HCEC 1CT (cell line): Measurements from ENCODE around the gene SEMA3F.
"Not testable (repeated sequence)": the region's sequence is repeated elsewhere in the genome, so short reads cannot be mapped to it uniquely, and the experiment has no call there.

Source experiments
- DNase-seq: peaks from one replicate; pipeline ENCODE4 v3.0.0-alpha.2; 2017

SEMA3F gene

DNA sequence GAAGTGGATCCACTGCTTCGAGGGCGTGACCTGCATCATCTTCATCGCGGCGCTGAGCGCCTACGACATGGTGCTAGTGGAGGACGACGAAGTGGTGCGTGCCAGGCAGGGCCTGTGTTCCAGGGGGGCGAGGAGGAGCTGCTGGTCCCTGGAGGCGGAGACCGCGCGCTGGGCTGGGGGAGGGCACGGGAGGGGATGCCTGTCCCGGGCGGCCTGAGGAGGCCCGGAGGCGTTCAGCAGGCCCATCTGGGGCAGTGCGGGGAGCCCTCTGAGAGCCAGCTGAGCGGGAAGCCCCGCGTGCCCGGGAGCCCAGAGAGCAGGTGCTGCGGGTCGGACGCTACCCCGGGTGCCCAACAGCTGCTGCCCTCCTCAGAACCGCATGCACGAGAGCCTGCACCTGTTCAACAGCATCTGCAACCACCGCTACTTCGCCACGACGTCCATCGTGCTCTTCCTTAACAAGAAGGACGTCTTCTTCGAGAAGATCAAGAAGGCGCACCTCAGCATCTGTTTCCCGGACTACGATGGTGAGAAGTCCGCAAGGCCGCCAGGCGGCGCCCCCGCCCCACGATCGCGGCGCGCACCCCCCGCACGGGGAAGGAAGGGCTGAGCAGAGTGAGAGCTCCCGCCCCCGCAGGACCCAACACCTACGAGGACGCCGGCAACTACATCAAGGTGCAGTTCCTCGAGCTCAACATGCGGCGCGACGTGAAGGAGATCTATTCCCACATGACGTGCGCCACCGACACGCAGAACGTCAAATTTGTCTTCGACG is 39.2 kb downstream of the SEMA3F start:
- DNase-seq = peak; percentile 54

DNA sequence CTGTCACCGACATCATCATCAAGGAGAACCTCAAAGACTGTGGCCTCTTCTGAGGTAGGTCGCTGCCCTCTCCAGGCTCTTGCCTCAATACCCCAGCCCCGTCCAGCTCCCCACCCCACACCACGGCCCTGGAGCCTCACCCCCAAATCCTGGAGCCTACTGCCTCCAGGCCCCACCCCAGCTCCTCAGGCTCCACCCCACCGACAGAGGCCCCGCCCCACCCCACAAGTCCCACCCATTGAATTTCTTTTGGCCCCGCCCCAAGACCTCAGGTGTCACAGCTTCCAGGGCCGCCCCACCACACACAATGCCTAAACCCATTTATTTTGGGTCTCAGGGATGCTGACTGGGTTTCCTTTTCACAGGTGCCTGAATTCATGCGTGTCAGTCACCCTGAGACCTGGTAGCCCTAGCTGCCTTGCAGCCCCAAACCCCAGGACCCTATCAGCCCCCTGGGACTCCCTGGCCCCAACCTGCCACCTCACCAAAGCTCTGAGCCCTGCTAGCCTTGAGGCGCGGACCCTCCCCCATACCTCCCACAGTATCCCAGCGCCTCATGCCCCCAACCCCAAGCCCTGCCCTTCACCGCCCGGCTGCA is 39.9 kb downstream of the SEMA3F start:
- peak; percentile 34 for DNase-seq

DNA sequence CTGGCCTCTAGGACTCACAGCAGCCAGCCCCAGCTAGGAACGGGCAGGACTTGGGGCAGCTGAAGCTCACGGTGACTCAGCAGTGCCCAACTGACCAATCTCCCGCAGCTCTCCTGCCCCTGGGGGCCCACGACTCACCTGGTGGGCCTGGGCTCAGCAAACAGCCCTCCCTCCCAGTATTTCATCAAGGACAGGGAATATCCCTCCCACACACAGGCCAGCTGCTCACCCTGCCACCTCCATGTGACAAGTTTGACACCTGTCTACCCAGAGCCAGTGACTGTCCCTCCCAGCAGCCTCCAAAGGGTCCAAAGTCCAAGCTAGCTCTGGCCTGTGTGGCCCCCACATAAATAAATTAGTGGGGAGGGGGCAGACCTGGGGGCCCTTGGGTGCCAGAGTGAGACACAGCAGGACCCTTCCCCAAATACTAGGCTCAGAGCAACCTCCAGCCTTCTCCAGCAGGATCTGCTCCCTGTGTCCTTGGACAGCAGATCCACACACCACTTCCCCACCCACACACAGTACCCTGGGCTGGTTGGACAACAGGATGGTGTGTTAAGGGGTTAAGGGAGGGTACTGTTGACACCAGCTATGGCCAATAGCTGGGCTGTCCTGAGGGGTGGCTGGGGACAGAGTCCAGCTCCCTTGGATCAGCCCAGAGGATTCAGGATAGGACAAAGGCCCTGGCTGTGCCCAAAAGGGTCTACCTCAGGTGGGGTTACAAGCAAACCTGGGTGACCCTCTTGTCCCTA is 40.6 kb downstream of the SEMA3F start:
- no peak for DNase-seq

DNA sequence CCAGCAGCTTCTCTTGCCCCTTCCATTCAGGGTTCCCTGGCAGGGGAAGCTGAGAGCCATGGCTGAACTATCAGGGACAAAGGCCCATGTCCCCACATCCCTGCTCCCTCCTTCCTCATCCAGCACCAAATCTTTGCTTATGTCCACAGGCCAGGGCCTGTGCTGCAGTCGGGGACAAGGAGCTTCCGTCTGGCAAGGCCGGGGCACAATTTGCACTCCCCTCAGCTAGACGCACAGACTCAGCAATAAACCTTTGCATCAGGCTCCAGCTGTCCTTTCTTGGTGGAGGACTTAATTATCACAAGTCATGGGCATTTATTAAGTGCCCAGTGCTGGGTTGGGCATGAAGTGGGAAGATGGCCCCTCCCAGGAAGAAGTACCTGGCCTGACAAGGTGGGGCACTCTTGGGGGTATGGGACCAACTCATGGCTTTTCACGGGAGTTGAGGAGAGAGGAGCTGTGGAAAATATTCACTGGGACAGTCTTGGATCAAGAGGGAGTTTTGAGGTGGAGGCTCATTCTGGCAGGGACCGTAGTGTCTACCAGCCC is 41.2 kb downstream of the SEMA3F start:
- no peak for DNase-seq

DNA sequence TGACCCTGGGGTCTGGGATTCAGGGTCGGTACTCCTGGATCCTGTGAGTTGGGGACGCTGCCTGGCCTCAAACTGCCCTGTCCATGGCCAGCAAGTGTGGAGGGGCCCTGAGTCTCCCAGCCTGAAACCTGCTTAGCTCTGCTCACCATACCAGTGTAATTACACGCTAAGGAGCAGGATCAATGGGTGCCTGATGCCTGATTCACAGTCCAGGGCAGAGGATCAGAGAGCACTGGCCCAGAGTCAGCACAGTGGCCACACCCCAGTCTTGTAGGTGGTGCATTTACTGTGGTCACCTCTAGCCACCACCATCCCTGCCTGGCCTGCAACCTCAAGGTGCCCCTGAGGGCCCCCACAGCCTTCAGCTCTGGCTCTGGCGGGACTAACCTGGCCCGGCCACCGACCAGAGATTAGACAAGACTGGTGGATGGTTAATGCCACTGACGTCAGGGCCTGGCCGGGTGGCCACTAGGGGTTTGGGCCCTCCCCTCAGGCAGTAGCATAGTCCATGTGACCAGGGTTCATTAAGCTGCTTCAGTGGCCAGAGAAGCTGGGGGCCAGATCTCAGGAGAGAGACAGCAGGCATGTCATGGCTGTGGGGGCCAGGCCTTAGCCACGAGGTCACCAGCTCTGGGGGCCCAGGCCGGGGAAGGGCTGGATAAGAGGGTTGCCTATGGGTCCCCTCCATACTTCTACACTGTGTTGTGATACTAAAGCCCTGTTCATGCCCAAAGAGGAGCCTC is 46.6 kb downstream of the SEMA3F start:
- DNase-seq = no peak

DNA sequence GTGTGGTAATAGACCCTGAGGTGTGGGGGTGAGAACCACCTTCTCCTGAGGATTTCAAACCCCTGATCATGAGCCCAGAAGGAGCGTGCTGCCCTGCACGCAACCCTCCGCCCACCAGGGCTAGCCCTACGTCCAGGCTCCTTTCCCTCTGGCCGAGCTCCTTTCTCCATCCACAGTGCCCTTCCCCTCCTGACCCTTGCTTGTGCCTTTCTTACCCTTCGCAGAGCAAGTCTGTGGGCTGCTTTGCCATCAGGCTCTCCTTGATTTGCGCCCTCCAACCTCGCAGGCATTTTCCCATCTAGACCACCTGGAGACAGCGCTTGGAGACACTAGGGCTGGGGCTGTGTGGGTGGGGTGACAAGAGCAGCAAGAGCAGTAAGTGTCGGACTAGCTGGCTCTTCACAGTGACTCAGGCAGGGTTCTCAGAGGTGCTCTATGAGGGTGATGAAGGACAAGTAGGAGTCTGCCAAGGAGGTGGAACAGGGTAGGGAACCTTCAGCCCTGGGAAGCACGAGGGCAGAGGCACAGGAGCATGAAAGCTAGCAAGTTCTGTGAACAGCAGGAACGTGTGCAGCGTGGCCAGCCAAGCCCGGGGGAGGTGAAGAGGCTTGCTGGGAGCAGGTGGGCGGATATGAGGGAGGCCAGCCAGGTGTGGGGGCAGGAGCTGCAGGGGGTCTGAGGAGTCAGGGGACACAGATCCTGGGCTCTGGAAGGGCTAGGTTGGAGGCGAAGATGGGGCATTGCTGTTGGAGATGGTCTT is 47.4 kb downstream of the SEMA3F start:
- DNase-seq = no peak

DNA sequence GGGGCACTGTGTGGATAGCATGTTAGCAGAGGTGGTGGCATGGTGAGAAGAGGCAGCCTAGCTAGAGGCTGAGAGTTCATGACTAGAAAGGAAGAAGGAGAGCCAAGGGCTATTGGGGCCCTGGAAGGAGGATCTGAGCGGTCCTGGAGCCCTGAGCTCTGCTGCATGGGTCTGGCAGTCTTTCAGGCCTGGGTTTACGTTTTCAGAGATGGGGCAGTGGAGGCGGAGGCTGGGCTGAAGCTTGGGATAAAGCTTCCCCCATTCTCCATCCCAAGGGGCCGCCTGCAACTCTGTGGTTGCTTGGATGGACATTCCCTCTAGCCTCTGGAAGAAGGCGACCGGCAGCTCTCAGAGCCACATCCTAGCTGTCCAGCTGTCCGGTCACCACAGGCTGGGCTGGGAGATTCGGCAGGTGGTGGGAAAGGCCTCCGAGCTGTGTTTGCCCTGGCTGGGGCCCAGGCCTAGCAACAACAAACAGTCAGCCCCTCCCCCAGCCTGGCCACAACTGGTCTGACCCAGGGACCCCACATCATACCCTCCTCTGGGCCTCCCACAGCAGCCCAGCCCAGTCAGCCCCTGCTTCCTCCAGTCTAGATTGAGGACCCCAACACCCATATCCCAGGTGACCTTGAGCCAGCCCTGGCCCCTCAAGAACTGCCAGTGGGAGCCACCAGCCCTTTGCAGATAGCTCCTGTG is 48.1 kb downstream of the SEMA3F start:
- DNase-seq = no peak

DNA sequence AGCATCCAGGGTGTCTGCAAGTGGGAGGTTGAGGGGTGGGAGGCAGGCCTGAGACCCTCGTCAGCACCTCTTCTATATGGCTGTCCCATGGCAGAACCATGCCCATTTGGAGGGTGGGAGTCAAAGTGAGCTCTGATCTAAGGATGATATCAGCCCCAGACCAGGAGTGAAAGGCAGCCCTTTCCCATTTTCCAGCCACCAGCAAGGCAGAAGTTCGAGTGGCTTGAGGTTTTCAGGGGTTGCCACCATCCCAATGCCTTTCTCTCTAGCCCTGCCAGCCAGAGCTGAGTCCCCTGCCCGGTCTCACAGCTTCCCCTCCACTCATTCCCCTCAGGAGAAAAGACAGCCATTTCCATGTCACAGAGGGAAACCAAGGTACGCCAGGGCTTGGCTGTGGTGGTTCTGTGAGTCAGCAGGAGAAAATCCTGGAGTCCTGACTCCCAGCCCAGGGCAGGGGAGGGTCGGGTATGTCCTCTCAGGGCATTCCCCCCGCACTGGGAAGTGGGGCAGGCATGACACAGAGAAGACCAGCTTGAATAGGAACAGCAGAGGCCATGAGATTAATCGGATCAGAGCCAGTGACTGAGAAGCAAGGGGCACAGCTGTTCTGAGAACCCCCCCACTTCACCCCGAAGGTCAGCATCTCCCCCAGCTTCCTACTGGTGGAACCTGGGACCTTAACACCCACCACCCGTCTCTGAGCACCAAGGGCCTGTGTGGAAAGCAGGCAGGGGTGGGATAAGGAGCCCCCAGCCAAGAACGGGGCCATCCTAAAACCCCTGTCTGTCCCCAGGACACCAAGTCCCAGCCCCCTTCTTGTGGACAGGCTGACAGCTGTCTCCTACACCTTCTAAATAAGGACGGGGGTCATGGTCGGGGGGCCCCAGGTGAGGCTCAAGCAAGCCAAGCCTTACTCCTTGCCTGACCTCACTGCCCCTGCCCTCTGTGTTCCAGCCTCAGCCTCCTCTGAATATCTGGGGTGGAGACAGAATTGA is 49.0 kb downstream of the SEMA3F start:
- DNase-seq = no peak

DNA sequence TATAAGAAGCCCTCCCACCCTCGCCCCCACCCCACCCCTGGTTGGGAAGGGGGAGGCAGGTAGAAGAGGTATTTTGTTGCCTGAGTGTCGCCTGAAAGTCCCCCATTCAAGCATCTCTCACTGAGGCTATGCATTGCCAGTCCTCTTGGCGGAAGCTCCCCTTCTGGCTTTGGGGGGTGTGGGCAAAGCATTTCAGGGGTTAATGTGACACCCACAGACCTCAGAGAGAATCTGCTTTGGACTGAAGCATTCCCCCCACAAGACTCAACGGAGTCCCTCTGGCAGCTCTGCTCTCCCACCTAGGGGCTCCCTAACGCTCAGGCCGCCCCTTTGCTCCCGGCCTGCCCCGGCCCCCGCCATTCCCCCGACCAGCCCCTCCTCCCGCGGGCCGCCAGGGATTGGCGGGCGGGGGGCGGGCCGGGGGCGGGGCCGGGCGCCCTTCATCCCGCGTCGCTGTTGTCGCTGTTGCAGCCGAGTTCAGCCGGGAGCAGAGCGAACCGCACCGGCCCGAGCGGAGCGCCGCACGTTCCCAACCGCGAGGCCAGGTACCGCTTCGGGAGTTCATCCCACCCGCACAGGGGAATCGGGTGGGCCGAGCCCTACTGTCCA is 49.8 kb downstream of the SEMA3F start, which contains the start of gene SLC38A3:
TSS of gene SLC38A3 (plus strand) at position 468 of the 609 bp plus-strand sequence. CDS start 8,929 bp downstream, outside the sequence.
- DNase-seq = no peak

DNA sequence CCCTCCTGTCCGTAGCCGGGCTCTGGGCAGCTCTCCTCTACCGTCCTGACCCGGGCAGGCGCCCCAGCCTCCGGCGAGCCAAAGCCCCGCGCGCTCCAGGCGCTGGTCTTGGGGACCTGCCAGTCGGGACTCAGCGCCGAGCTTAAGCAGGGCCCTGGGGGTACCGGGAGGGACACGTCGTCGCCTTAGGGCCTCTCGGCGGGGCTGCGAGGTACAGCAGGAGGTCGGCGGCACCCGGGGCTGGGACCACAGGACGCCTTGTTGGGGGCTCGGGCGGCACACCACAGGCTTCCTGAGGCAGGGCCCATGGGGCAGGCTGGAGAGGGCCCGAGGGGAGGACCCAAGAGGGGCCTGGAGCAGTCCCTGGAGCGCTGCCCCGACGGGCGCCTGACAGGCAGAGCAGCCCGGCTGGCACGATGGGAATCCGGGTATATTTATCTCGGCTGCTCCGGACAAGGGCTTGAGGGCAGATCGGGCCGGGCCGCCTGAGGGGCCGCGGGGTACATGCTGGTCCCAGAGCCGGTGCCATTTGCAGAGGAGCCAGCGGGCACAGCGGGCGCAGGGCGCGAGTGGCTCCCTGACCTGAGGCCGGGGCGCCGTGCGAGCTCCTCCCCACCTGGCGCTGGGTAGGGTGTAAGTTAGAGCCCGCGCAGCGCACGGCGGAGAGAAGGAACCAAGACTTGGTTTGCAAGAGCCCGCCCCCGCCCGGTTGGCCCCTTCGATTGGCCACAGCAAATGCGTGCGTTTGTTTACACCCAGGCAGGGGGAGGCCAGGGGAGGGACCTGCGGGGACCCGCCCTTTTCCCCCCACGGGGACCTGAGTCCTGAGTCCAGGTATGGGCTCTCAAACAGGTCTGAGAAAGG is 50.5 kb downstream of the SEMA3F start:
- no peak for DNase-seq

DNA sequence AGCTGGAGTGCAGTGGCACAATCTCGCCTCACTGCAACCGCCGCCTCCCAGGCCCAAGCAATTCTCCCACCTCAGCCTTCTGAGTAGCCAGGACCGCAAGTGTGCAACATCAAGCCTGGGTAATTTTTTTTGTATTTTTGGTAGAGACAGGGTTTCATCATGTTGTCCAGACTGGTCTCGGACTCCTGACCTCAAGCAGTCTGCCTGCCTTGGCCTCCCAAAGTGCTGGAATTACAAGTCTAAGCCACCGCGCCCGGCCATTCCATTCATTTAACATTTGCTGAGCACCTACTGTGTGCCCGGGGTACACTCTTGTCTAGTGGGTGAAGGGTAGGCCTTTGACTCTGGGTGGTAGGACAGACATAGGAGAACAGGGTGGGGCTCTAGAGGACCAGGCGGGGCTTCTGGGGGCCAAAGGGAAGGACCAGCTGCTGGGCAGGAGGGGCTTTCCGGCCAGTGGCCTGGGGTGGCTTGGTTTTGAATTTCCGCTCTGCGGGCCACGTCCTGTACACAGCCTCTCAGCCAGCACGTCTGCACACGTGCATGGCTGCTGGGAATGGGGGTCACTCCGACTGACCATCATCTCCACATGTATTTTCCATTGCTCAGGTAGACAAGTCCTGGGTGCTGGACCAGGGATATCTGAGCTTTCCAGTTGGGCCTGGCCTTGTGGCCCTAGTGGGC is 52.4 kb downstream of the SEMA3F start:
- no peak for DNase-seq

DNA sequence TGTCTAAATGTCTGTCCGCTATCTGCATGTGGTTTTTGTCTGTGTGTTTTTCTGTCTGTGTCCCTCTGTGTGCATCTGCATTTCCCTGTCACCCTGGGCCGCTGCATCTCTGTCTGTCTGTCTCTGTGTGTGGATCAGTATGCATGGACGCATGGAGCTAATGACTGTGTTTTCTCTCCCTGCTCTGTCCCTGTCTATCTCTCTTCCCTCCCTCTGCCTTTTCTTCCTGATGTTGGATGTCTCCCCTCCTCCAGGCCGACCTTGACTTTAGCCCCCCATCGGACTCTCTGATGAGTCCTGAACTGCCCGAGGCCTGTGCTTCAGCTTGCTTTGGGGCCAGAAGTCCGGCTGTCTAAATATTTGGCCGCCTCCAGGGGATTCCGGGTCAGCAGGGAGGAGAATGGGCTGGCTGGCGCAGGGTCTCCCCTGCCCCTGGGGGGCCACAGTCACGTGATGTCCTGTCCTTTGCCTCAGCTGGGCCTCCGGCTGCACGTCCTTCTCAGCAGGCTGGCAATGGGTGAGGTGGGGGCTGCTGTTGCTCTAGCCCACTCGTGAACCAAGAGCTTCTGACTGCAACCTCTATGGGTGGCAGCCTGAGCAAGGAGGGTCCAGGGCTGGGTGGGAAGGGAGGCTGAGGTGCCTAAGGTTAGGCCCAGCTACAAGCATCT is 53.7 kb downstream of the SEMA3F start:
- no peak for DNase-seq

DNA sequence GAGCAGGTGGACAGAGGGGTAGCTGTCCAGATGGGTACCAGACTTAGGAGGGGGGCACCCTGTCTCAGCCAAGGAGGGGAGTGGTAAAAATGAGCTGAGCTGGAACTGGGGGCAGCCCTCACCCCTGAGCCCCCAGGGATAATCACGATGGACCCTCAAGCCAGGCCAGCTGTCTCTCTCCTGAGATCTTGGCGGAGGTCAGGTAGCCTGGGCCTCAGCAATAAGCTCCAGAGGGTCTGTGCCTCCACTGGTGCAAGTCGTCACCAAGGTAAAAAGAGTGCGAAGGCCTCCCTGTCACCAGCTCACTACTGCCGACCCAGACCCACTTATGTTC is 55.0 kb downstream of the SEMA3F start:
- no peak for DNase-seq

DNA sequence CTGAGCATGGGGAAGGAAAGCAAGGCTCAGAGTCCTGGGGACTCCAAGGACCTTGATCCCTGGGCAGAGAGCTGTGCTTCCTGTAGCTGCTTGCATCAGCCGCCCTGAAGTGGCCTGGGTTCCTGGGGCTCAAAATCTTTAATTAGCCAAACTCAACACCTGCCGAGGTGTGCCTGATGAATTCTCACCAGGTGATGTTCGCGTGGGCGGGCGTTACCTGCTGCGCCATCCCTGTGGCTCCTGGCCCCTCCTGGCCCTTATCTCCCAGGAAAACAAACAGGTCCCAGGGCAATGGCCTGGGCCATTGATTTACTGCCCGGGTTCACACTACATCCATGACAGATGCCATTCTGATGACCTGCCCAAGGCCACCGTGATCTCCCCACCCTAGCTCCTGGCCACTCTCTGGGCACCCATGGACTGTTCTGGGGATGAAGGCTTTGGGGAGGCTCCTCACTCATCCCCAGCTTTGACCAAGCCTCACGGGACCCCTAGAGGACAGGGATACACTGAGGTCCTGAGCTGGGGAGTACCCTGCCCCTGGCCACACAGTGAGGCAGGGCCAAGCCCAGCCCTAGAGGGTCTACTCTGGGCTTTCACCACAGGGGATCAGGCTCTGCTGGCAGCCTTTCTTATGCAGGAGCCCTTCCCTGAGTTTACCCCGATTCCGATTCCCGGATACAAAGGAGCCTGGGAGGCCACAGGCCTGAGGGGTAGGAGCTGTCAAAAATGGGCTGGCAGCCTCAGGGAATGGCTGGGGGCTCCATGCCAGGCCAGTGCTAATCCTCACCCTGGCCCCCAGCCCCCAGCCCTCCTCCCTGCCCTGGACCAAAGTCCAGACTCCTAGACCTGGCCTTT is 55.6 kb downstream of the SEMA3F start:
- no peak for DNase-seq

DNA sequence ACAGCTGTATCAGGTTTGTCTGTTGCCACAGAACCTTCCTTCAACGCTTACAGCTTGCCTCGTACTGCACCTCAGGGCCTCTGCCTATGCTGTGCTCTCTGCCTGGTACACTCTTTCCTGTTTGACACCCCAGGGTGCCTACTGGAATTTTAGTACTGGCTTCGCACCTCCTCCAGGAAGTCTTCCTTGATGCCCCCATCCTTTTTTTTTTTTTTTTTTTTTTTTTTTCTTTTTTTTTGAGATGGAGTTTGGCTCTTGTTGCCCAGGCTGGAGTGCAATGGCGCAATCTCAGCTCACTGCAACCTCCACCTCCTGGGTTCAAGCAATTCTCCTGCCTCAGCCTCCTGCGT is 56.2 kb downstream of the SEMA3F start:
- DNase-seq = not testable (repeated sequence)

DNA sequence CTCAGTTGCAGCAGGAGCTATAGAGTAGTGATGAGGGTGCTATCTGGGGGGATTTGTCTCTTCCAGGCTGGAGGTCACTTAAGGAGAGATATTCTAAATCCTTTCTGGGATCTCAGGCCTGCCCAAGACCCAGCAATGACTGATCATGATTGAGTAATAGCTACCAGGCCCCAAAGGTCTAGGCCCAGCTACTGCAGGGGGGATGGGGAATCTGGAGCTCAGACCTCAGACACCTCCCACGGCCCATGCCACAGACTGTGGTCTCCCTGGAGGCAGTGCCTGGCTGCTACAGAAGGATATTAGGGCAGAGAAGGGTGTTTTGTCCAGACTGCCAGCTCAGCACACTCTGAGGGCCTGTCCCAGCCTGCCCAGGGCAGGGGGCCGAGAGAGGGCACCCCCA is 56.8 kb downstream of the SEMA3F start:
- peak; percentile 6 for DNase-seq

DNA sequence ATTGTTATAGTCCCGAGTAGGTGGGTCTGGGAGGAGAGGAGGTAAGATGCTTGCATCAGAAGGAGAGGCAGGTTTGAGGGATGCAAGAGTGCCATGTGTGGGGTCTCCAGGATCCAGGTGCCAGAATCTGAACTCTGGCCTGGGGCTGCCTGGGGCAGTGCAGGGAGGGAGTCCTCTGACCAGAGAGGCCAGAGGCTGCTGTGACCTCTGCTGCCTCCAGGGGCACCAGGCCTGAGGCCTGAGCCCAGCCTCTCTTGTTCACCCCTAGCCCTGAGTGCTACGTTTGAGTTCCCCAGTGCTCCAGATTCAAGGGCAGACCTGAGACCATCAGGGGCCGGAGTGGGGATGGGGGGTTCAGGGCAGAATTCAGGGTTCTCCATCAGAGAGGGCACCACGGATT is 57.4 kb downstream of the SEMA3F start:
- DNase-seq = no peak
